Fibroblast of pulmonary artery (primary cell): Measurements from ENCODE around the gene MIA2.
"Not testable (repeated sequence)": the region's sequence is repeated elsewhere in the genome, so short reads cannot be mapped to it uniquely, and the experiment has no call there.

Experiments
- DNase-seq: peaks from one replicate; pipeline ENCODE4 v3.0.0-alpha.2; 2010; ENCODE audit warnings: low read depth
- H3K4me3 ChIP-seq: replicated peaks from 2 replicates; pipeline ENCODE4 v1.5.1; 2011; ENCODE audit warnings: low read depth, mild to moderate bottlenecking, control low read depth, low read length, moderate library complexity
- CTCF ChIP-seq: IDR thresholded peaks from 2 replicates; pipeline ENCODE4 v1.5.1; 2011; ENCODE audit warnings: mild to moderate bottlenecking, control low read depth, low read length, inconsistent platforms; ENCODE audit errors: missing control alignments

The MIA2 gene

GRCh38 chr14:39275395-39275794 is 41.7 kb downstream of the MIA2 start:
- DNase-seq: no peak

GRCh38 chr14:39276005-39276404 is 42.3 kb downstream of the MIA2 start:
- TF ChIP-seq CTCF: no peak
- no peak overlapping the region for H3K4me3 ChIP-seq
- DNase-seq: no peak

More at GRCh38 chr14:39275395-39275794, 41.7 kb downstream of the MIA2 start:
- no peak for TF ChIP-seq CTCF
- no peak overlapping the region for H3K4me3 ChIP-seq

- TF ChIP-seq CTCF: no peak
- no peak overlapping the region for H3K4me3 ChIP-seq
- DNase-seq: no peak
These were observed 42.9 kb downstream of the MIA2 start for GRCh38 chr14:39276579-39277114.

GRCh38 chr14:39279515-39279914 is 45.8 kb downstream of the MIA2 start:
- no peak for DNase-seq
- H3K4me3 ChIP-seq: no peak overlapping the region
- no peak for TF ChIP-seq CTCF

GRCh38 chr14:39280678-39281077 is 47.0 kb downstream of the MIA2 start:
- H3K4me3 ChIP-seq: not testable (repeated sequence)

DNA sequence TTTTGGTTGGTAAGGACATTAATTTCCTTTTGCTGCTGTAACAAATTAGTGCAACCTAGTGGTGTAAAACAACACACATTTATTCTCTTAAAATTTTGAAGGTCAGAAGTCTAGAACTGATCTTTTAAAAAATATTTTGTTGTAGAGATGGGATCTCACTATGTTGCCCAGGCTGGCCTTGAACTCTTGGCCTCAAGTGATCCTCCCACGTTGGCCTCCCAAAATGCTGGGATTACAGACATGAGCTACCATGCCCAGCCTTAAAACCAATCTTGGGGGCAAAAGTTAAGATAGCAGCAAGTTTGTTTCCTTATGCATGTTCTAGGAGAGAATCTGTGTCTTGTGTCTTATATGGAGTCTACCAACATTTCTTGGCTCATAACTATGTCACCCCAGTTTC is 55.8 kb downstream of the MIA2 start:
- no peak for DNase-seq
- H3K4me3 ChIP-seq: no peak overlapping the region
- no peak for TF ChIP-seq CTCF

More at GRCh38 chr14:39280678-39281077, 47.0 kb downstream of the MIA2 start:
- not testable (repeated sequence) for DNase-seq

- no peak for DNase-seq
- no peak overlapping the region for H3K4me3 ChIP-seq
- TF ChIP-seq CTCF: no peak
These were observed 58.0 kb downstream of the MIA2 start for GRCh38 chr14:39291701-39292100.
